HG02981 (cell line): ENCODE results near the gene FANCE.

Experiments used
- ATAC-seq: cut with Tn5 transposase; IDR thresholded peaks from one replicate; pipeline ENCODE4 v1.9.1; 2021; ENCODE audit warnings: mild to moderate bottlenecking, moderate library complexity; ENCODE audit not compliant: unreplicated experiment

FANCE gene

DNA sequence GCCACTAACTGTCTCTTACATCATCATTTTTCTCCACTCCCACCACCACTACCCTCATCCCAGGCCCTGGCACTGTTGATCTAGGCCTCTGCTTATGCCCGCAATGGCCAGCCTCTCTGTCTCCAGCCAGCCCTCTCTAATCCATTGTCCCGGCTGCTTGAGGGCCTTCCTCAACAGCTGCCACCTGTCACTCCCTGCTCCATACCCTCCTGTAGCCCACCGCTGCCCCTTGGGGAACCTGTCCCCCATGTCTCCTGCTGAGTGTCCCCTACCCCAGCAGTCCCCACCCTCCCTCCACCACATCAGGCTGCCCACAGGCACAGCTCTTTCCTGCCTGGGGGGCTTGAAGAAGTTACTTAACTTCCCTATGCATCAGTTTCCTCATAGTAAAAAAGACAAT, 31.4 kb downstream of the FANCE start:
- ATAC-seq = no peak

- ATAC-seq = no peak
These were observed 31.9 kb downstream of the FANCE start for GRCh38 chr6:35483893-35484645.

DNA sequence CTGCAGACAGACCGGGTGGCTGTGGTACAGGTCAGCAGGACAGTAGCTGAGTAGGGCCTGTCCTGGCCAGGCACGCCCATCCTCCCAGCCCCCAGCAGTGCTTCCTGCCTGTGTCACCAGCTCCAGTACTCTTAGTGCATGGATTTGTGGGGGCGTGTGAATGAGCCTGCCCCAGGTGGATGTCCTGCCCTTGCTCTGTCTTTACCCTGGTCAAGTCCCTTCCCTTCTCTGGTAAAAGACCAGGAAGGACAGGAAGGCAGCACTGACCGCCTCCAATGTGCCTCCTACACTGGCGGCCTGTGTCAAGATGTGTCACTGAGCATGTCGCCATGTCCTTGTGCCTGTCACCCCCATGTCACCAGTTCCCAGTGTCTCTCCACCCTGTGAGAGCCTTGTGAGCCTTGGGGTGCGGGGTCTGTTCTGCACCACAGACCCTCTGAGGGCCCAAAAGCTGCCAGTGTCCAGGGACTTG, 32.8 kb downstream of the FANCE start:
- ATAC-seq = no peak

GRCh38 chr6:35485402-35485877, 33.3 kb downstream of the FANCE start:
- no peak for ATAC-seq

GRCh38 chr6:35486005-35486925, 34.1 kb downstream of the FANCE start:
- no peak for ATAC-seq

- ATAC-seq = no peak
These were observed 35.7 kb downstream of the FANCE start for GRCh38 chr6:35487658-35488516.

GRCh38 chr6:35488517-35488862, 36.4 kb downstream of the FANCE start:
- ATAC-seq = no peak

- ATAC-seq = no peak
These were observed 36.9 kb downstream of the FANCE start for GRCh38 chr6:35489066-35489465.

DNA sequence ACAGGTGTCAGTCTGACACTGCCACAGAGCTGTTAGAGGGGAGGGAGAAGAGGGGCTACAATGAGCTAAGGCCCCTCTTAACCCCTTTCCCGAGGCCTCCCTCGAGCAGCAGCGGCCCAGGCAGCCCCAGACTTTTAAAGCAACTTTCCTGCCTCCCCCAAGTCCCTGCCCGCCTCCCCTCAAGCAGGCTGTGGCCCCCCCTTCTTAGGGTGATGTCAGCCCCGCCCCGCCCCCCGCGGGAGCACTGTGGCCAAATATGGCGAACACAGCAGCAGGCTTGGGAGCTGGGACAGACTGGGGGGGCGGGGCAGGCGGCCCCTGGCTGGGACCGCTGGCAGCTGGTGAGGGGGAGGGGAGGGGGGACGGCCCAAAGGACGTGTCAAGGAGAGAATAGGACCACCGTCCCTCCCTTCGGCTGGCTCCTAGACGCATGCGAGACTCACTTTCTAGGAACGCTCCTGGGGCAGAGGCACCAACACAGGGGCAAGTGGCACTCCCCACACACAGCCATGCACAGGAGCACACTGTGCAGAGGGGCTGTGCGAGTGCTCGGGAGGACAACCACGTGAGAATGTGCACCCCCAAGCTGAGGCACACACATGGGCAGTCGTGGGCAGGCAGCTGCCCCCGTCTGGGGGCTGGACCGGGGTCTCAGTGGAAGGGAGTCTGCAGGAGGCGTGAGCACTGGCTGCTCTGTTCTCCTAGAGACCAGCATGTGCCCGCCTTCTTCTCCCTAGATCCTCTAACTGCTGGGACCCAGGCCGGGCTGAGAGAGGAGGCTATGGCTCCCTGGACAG, 38.1 kb downstream of the FANCE start:
- no peak for ATAC-seq

DNA sequence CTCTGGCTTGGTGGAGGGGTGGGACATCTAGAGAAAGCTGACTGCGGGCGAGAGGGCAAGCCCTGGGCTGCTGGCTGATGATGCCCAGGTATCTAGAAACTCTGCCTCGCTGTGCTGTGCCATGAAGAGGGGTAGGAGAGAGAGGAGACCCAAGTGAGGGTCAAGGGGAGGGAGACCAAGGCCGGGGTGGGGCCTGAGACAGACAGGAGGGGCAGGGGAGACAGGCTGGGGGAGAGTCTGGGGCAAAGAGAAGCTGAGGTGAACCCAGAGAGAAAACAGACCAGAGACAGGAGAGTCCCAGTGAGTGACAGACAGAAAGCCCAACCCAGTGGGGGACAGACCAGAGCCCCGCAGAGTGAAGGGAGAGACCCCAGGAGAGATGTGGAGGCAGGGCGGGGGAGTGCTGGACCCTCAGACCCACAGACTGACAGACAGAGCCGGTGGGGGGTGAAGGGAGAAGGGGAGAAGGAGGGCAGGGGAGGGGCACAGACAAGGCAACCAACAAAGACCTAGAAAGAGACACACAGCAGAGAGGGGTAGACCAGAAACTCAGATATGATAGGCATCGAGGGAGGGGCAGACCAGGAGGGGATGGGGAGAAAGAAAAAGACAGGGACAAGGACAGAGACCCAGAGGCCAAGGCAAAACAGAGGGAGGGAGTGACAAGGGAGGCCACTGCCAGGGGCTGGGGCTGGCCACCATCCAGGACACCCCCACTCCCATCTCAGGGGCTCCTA, 38.9 kb downstream of the FANCE start:
- no peak for ATAC-seq

GRCh38 chr6:35491558-35492257, 39.6 kb downstream of the FANCE start:
- no peak for ATAC-seq

DNA sequence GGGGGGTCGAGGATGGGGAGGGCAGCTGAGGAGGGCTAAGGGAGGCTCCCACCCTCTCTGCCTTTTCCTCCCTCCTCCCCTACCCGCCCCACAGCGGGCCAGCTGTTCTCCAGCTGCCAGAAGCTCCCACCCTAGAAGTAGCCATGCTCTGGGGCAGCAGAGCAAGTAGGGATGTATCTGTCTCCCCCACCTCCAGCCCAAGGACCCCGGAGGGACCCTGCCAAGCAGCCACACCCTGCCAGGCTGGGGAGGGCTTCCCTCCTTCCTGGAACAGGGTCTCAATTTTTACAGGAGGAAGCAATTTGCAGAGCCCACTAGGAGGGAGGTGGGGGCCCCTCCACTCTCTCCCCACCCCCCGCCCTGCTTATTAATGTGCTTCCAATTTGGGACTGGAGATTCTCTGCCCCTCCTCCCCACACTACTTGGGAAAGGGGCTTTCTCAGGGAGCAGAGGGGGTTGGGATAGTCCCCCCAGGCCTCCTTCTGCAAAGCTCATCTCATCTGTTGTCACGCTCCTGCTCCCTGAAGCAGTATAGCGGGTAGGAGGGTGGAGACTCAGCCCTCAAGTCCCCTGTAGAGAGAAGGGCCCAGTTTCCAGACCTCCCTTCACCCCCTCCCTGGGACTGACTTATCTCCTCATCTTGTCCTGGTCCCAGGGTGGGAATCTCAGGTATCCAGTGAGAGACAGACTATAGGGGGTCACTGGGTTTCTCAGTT, 40.3 kb downstream of the FANCE start:
- no peak for ATAC-seq

DNA sequence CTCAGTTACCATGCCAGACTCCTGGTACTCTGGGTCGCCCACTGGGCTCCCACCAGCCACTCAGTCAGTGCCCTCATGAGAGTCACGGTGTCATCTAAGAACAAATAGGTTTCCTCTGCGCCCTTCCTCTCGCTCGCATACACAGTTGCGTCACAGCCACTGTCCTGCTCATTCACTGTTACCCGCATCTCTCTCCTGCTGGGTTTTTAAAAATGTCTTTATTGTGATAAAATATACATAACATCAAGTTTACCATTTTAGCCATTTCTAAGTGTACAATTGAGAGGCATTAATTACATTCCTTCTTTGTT, 40.8 kb downstream of the FANCE start:
- no peak for ATAC-seq

GRCh38 chr6:35493307-35493983, 41.3 kb downstream of the FANCE start:
- ATAC-seq = no peak

- no peak for ATAC-seq
These were observed 42.0 kb downstream of the FANCE start for GRCh38 chr6:35494161-35494563.

GRCh38 chr6:35495258-35496035, 43.3 kb downstream of the FANCE start:
- no peak for ATAC-seq
